GM12864 (cell line): ENCODE results near the gene C4BPA.

Source experiments
- DNase-seq: peaks from one replicate; pipeline ENCODE4 v3.0.0-alpha.2; 2011; ENCODE audit warnings: low read depth
- H3K4me3 ChIP-seq: 2 replicates; pipeline ENCODE4 v1.5.1; 2011; ENCODE audit warnings: mild to moderate bottlenecking, low read depth, low read length, control low read depth
- TF ChIP-seq, protein P1 (sequence below): IDR thresholded peaks from 2 replicates; pipeline ENCODE4 v1.5.1; 2011; ENCODE audit warnings: low read depth, mild to moderate bottlenecking, moderate library complexity, low read length, control low read depth, inconsistent platforms; ENCODE audit errors: missing control alignments

Gene C4BPA

GRCh38 chr1:207091200-207091908 is 12.7 kb upstream of the C4BPA start:
- no peak overlapping the region for H3K4me3 ChIP-seq
- no peak for DNase-seq
- TF ChIP-seq, protein P1, sequence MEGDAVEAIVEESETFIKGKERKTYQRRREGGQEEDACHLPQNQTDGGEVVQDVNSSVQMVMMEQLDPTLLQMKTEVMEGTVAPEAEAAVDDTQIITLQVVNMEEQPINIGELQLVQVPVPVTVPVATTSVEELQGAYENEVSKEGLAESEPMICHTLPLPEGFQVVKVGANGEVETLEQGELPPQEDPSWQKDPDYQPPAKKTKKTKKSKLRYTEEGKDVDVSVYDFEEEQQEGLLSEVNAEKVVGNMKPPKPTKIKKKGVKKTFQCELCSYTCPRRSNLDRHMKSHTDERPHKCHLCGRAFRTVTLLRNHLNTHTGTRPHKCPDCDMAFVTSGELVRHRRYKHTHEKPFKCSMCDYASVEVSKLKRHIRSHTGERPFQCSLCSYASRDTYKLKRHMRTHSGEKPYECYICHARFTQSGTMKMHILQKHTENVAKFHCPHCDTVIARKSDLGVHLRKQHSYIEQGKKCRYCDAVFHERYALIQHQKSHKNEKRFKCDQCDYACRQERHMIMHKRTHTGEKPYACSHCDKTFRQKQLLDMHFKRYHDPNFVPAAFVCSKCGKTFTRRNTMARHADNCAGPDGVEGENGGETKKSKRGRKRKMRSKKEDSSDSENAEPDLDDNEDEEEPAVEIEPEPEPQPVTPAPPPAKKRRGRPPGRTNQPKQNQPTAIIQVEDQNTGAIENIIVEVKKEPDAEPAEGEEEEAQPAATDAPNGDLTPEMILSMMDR: no peak

DNA sequence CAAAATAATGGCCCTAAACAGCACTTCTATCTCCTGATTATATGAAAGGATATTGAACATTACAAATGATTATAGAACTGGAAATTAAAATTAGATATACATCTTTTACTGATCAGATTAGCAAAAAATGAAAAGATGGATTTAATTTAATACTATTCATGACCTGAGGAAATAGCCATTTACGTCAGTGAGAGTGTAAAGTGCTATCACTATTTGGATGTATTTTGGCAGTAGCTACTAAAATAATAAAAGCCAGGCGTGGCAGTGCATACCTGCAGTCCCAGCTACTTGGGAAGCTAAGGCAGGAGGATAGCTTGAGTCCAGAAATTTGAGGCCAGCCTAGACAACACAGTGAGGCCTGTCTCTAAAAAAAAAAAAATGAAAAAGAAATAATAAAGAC is 10.1 kb upstream of the C4BPA start:
- TF ChIP-seq, protein P1: no peak
- H3K4me3 ChIP-seq: no peak overlapping the region

GRCh38 chr1:207097871-207098324 is 6.1 kb upstream of the C4BPA start:
- TF ChIP-seq, protein P1: no peak
- no peak overlapping the region for H3K4me3 ChIP-seq

More for the DNA sequence above, 10.1 kb upstream of the C4BPA start:
- no peak for DNase-seq

GRCh38 chr1:207101720-207102119 is 2.3 kb upstream of the C4BPA start:
- DNase-seq: no peak
- TF ChIP-seq, protein P1: no peak
- H3K4me3 ChIP-seq: no peak overlapping the region

More at GRCh38 chr1:207097871-207098324, 6.1 kb upstream of the C4BPA start:
- DNase-seq: peak; percentile 44

- H3K4me3 ChIP-seq: no peak overlapping the region
- TF ChIP-seq, protein P1: no peak
- no peak for DNase-seq
Observed at GRCh38 chr1:207102146-207102545, 1.9 kb upstream of the C4BPA start.

GRCh38 chr1:207102659-207103058 is 1.4 kb upstream of the C4BPA start:
- DNase-seq: no peak
- TF ChIP-seq, protein P1: no peak
- no peak overlapping the region for H3K4me3 ChIP-seq

DNA sequence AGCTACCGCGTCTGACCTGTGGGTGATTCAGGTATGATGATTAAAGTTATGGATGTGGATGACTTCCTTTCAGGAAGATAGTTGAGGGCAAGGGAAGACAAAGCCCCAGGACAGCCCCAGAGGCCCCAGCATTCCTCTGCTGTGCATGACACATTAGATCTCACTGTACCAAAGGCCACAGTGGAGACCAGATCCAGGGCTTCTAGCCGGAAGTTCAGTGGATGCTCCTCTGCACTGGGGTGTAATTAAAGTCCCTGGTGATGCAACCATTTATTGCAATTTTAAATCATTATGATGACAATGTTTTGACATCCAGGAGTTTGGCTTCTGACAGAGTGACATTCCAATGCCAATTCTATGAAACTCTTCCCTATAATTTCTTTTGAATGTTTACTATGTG is 5.0 kb downstream of the C4BPA start:
- no peak for DNase-seq
- TF ChIP-seq, protein P1: no peak
- H3K4me3 ChIP-seq: no peak overlapping the region
